NCI-H226 (cell line): Measurements from ENCODE around the gene BAD.
"Not testable (repeated sequence)": the region's sequence is repeated elsewhere in the genome, so short reads cannot be mapped to it uniquely, and the experiment has no call there.

ENCODE experiments used
- DNase-seq: peaks from one replicate; pipeline ENCODE4 v3.0.0-alpha.2; 2015

Gene BAD

GRCh38 chr11:64255135-64256128, 29.0 kb downstream of the BAD start:
- DNase-seq, result no peak

DNA sequence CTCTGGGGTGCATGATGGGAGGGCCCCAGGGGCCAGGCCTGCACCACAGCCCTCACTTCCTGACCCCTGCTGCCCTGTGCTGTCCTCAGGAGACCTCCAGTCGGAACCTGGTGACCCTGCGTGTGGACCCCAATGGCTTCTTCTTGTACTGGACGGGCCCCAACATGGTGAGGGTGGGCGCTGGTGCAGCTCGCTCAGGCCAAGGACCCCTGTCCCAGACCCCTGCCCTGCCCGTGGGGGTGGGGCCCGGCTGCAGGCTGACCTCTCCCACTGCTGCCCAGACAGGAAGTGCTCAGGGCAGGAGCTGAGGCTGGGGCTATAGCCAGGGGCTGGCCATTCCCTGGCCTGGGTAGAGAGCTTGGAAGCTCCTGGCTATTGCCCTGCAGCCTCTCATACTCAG, 30.1 kb downstream of the BAD start:
- no peak for DNase-seq

DNA sequence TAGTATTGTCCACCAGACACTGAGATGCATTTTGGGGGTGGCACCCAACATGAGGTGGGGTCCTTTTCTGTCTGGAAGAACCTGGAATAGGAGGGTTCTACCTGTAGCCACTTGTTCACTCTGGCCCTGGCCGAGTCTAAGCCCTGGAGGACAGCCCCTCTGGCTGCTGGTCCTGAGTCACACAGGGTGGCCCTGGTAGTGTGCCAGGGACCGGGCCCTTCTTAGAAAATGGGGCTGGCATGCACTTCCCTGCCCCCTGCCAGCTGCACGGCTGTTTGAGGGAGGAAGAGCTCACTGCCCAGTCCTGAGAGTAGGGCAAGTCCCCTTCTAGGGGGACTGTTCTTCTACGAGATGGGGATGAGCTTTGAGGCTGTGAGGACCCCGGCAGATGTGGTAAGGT, 31.0 kb downstream of the BAD start:
- no peak for DNase-seq

GRCh38 chr11:64253043-64253442, 31.4 kb downstream of the BAD start:
- no peak for DNase-seq

GRCh38 chr11:64252003-64252872, 32.2 kb downstream of the BAD start:
- DNase-seq, result peak; percentile 70

GRCh38 chr11:64251753-64252002, 32.8 kb downstream of the BAD start:
- no peak for DNase-seq

GRCh38 chr11:64251016-64251752, 33.3 kb downstream of the BAD start, which contains the start of gene PLCB3:
PLCB3 (plus strand) TSS chr11:64251530; CDS start chr11:64251650, 120 bp downstream.
- DNase-seq, result no peak

DNA sequence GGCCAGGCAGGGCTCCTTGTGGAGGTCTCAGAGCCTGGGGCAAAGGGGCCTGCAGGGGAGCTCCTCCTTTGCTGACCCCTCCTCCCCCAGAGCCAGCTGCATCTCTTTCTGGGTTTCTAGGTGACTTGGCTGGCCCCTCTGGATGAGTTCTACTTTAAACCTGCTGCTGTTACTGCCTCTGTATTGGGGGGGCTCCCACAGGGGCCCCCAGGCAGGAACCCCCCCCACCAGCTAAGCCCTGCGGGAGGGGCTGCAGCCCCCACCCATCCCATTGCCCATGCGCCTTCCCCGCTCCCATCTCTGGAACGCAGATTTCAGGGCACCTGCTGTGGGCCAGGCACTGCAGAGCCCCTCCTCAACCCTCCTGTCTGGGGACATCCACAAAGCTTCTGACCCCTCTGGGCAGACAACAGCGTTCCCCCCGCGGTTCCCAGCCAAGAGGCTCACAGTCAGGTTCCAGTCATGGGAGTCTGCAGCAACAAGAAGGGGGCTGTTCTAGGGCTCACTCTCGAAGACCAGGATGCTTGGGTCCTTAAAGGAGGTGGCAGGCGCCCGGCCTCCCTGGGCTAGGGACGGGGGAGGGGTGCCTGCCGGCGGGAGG, 34.0 kb downstream of the BAD start:
- no peak for DNase-seq

DNA sequence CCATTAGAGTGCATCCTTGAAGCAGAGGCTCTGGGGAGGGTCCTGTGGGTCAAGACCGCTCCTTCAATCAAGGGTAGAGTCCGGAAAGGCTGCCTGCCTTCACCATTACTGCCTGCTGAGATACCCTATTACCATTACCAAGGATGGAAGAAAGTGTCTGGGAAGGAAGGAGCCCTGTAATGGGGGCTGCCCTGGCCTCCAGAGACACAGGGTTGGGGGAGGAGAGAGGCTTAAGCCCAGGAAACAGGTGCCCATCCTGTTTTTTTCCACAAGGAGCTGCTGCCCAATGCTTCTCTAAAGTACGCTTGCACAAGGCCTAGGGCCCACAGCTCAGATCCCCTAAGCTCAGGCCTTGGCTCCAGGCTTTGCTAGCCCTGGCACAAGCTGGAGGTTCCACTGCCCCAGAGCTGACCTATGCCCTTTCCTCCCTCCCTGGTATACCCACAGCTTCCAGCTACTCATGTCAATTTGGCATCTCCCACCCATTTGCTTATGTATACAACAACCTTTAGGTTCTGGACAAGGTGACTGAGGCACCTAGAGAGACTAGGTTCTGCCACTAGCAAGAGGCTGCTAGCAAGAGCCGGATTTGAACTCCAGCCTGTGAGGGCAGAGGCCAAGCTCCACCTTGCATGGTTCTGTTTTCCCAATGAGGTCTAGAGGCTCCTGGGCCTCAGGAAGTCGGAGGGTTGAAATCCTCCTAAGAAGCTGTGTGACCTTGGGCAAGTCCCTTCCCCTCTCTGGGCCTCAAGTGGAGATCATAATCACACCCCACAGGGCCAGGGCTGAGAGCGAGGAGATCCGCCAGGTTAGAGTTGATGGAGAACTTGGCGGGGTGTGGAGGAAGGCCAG, 34.7 kb downstream of the BAD start:
- no peak for DNase-seq

DNA sequence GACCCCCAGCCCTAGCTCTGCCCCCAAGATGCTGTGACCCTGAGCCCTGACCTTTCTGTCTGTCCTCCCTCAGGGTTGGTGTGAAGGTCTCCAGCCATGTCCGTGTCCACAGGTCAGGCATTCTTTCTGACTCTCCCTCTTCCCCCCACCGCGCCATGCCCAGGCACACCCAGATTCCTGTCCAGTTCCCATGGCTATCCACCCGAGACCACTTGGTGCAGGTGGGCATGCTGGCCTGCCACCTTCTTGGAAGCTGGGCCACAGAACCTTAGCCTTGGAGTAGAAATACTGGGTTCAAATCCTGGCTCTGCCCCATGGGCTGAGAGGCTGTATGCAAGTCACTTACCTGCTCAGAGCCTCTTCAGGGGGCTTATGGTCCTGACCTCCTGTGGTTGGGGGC, 35.4 kb downstream of the BAD start:
- DNase-seq, result no peak

GRCh38 chr11:64248578-64248977, 35.9 kb downstream of the BAD start:
- no peak for DNase-seq

GRCh38 chr11:64247729-64248531, 36.5 kb downstream of the BAD start:
- no peak for DNase-seq

DNA sequence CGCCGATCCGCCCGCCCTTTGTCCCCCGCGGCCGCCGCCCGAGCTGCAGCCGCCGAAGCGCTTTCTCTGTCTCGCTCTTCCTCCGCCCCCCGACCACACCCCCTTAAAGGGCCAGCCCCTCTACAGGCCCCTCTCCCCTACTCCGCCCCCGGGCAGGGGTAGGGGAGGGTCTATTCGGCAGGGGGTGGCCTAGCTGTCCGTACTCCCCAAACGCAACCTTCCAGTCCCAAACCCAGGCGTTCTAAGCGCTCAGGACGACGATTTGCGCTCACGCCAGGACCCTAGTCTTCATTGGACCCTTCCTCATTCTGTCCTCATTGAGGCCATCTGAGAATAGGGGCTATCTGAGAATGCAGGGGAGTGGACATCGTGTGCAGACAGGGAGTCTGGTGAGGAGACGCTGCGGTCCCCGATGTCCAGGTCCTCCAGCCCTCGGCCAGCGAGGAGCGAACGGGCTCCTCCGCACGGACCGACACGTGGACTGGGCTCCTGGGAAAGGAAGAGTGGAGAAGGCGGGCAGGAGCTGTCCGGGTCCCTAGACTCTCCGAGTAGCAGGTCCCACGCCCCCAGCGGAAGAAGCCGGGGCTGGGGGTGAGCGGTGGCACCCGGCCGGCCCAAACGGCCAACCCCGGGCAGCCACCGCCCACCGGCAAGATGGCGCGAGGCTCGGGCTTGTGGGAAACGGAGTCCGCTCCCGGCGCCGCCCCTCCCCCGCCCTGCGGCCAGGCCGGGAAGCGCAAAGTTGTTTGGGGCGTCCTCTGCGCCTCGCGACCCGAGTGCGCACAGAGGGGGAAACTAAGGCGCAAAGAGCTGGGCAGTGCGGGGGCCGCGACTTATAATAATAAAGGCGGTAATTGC, 37.4 kb downstream of the BAD start, which contains the start of gene PPP1R14B:
TSS of gene PPP1R14B (minus strand) at position 73 of the 858 bp plus-strand sequence. CDS start 270 bp downstream, outside the sequence.
- peak; percentile 70 for DNase-seq

DNA sequence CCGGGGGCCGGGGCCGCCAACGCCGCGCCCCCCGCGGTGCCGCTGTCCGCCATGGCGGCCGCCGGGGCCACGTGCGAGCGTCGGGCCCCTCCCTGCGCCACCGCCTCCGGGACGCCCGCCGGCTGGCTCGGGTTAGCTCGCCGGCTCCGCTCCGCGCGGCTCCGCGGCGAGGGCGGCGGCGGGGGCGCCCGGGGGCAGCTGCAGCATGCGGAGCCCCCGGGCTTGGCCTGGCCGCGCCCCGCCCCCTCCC, 37.9 kb downstream of the BAD start:
- DNase-seq, result not testable (repeated sequence)

DNA sequence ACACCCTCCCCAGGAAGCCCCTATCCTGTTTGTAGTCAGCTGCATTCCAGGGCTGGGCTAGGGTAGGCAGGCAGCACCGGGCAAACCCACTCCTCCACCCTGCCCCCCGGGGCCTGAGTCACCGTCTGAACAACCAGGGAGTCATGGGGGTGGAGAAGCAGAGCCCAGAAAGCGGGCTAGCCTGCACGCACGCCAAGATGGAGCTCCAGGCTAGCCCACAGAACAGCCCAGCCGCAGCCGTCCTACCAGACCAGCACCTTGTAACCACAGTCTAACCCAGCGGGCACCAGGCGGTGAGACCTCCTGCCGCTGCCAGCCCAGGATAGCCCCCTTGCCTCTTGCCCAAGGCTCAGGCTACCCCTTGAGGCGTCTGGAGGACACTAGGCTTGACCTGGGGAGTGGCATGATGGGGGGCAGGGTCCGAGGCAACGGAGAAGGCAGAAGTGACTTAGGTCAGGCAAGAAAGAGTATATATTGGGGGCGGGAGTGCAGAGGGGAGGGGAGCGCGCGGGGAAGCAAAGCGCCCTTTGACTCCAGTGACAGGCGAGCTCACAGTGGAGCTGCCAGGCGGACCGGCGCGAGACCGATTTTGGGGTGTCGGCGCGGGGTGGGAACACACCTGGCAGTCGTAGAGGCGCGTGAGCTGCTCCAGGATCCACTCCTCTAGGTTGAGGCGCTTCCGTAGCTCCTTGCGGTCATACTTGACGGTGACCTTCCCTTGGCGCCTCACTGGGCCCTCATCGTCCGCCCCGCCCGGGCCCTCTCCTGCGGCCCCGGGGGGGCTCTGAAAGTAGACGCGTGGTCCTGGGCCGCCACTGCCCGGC, 38.5 kb downstream of the BAD start:
- peak; percentile 97 for DNase-seq

GRCh38 chr11:64245401-64245796, 39.1 kb downstream of the BAD start:
- DNase-seq, result peak; percentile 24

- no peak for DNase-seq
These were observed 39.5 kb downstream of the BAD start for GRCh38 chr11:64244966-64245365.

DNA sequence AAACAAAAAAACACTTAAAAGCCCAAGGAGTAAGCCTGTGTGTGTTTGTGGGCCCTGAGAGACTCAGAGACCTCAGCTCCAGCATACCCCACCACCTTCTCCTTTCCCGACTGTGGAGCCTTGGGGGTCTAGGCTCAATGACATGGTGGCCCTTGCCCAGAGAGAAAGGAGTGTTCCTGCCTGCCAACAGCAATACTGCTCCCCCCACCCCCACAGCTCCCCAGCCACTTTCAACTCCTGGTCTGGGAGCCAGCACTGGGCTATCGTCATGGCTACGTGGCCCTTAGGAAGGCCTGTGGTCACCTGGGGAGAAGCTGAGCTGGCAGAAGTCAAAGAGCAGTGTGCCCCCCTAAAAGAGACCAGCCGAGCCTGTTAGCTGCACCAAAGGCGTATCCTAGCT, 40.4 kb downstream of the BAD start:
- no peak for DNase-seq

GRCh38 chr11:64243236-64243854, 41.1 kb downstream of the BAD start:
- no peak for DNase-seq
